ENCODE measurements around the gene CNP. TPM values are rescaled to one million over a fixed set of nuclear protein-coding genes. Genes with fewer than 3 reads are reported as not detected.
"Not testable (repeated sequence)": the region's sequence is repeated elsewhere in the genome, so short reads cannot be mapped to it uniquely, and the experiment has no call there.

Gene CNP
- total RNA-seq, 2 experiments from 2014 or later = 89.8 to 91.0 TPM

- peak within 1 kb of the TSS; percentile 97 for H3K27ac Mint-ChIP-seq
- H3K9me3 Mint-ChIP-seq = no peaks in the 10 kb centered on the region
- DNase-seq = peak; percentile 91
- H3K4me1 Mint-ChIP-seq = peaks cover 65% of the 10 kb centered on the region
- peak within 1 kb of the TSS; percentile 99 for H3K4me3 Mint-ChIP-seq
- ChIA-PET CTCF (interaction anchor here (0.7 to 4.8 kb wide), 23 partner anchors 8 to 205 kb away, joined by 3 to 70 read pairs (median 5); partner anchors contain the start of genes ACLY, CNP, DHX58 and KCNH4), POLR2A (interaction anchor here (0.6 to 12.8 kb wide), 39 partner anchors 8 to 981 kb away, joined by 3 to 237 read pairs (median 4); partner anchors contain the start of genes ACLY, CNP, DHX58 and EIF1)
- peaks cover 35% of the 10 kb centered on the region for H3K36me3 Mint-ChIP-seq (ENCODE audit: low read depth)
- no peaks in the 10 kb centered on the region for H3K27me3 Mint-ChIP-seq
Observed at GRCh38 chr17:42016941-42017865, 50.6 kb downstream of the CNP start, which contains the start of gene DNAJC7. TSS of gene DNAJC7 (minus strand) at chr17:42017439. CDS start at chr17:42017416, 23 bp downstream.

- peak overlapping the region; percentile 97 for H3K27ac Mint-ChIP-seq
- H3K36me3 Mint-ChIP-seq (ENCODE audit: low read depth) = peaks cover 38% of the 10 kb centered on the region
- no peaks in the 10 kb centered on the region for H3K9me3 Mint-ChIP-seq
- H3K4me1 Mint-ChIP-seq = peaks cover 63% of the 10 kb centered on the region
- peak overlapping the region; percentile 99 for H3K4me3 Mint-ChIP-seq
- ChIA-PET POLR2A (interaction anchor here (0.8 to 12.8 kb wide), 36 partner anchors 9 to 980 kb away, joined by 3 to 237 read pairs (median 4); partner anchors contain the start of genes ACLY, CNP, DHX58 and EIF1), CTCF (interaction anchor here (0.7 to 4.8 kb wide), 20 partner anchors 8 to 204 kb away, joined by 3 to 70 read pairs (median 4); partner anchors contain the start of genes ACLY, DHX58, KCNH4 and ODAD4)
- DNase-seq = peak; percentile 42
- H3K27me3 Mint-ChIP-seq = no peaks in the 10 kb centered on the region
Observed at GRCh38 chr17:42017866-42018200, 51.2 kb downstream of the CNP start.

GRCh38 chr17:42018339-42018738 lies 51.7 kb downstream of the CNP start:
- H3K9me3 Mint-ChIP-seq = no peaks in the 10 kb centered on the region
- peak overlapping the region; percentile 99 for H3K4me3 Mint-ChIP-seq
- peaks cover 60% of the 10 kb centered on the region for H3K4me1 Mint-ChIP-seq
- DNase-seq = no peak
- peaks cover 36% of the 10 kb centered on the region for H3K36me3 Mint-ChIP-seq (ENCODE audit: low read depth)
- H3K27ac Mint-ChIP-seq = peak overlapping the region; percentile 97
- ChIA-PET POLR2A (interaction anchor here (1.0 to 12.8 kb wide), 26 partner anchors 9 to 815 kb away, joined by 3 to 237 read pairs (median 8); partner anchors contain the start of genes ACLY, CNP, DHX58 and EIF1), CTCF (interaction anchor here (0.5 to 4.8 kb wide), 15 partner anchors 9 to 1200 kb away, joined by 3 to 70 read pairs (median 5); partner anchors contain the start of genes ACLY, DHX58 and KCNH4)
- H3K27me3 Mint-ChIP-seq = no peaks in the 10 kb centered on the region

- H3K27ac Mint-ChIP-seq = peak overlapping the region; percentile 97
- POLR2A ChIA-PET = interaction anchor here (1.4 to 12.8 kb wide), 7 partner anchors 8 to 135 kb away, joined by 3 to 237 read pairs (median 29); partner anchors contain the start of genes CNP, DHX58, KAT2A and ODAD4
- H3K27me3 Mint-ChIP-seq = no peaks in the 10 kb centered on the region
- DNase-seq = no peak
- H3K4me3 Mint-ChIP-seq = peak overlapping the region; percentile 99
- H3K9me3 Mint-ChIP-seq = no peaks in the 10 kb centered on the region
- H3K36me3 Mint-ChIP-seq (ENCODE audit: low read depth) = peaks cover 36% of the 10 kb centered on the region
- CTCF ChIA-PET = interaction anchor here (0.6 to 4.8 kb wide), 8 partner anchors 12 to 102 kb away, joined by 3 to 70 read pairs (median 6); partner anchors contain the start of genes DHX58 and KAT2A
- H3K4me1 Mint-ChIP-seq = peaks cover 56% of the 10 kb centered on the region
Observed at GRCh38 chr17:42018988-42019387, 52.4 kb downstream of the CNP start.

- no peaks in the 10 kb centered on the region for H3K27me3 Mint-ChIP-seq
- H3K36me3 Mint-ChIP-seq (ENCODE audit: low read depth) = peaks cover 39% of the 10 kb centered on the region
- peak within 1 kb of the TSS; percentile 99 for H3K4me3 Mint-ChIP-seq
- CTCF ChIA-PET = interaction anchor here (0.5 to 4.8 kb wide), 36 partner anchors 9 to 1644 kb away, joined by 3 to 70 read pairs (median 4); partner anchors contain the start of genes ACLY, CNP, DHX58 and JUP
- H3K4me1 Mint-ChIP-seq = peaks cover 59% of the 10 kb centered on the region
- H3K9me3 Mint-ChIP-seq = no peaks in the 10 kb centered on the region
- peak within 1 kb of the TSS; percentile 97 for H3K27ac Mint-ChIP-seq
- POLR2A ChIA-PET = interaction anchor here (0.6 to 12.8 kb wide), 12 partner anchors 9 to 1151 kb away, joined by 3 to 237 read pairs (median 4); partner anchors contain the start of genes CNP, DHX58, KCNH4 and NBR1
- DNase-seq = peak; percentile 95
Observed at GRCh38 chr17:42019509-42020404, 53.2 kb downstream of the CNP start, which contains the start of gene NKIRAS2. TSS of gene NKIRAS2 (plus strand) at chr17:42020090. CDS start at chr17:42021578, 1,488 bp downstream.

- H3K9me3 Mint-ChIP-seq, H3K27me3 Mint-ChIP-seq, DNase-seq, H3K27ac Mint-ChIP-seq: not testable (repeated sequence)
- CTCF ChIA-PET = interaction anchor here (0.7 to 4.8 kb wide), 19 partner anchors 8 to 1643 kb away, joined by 3 to 70 read pairs (median 4); partner anchors contain the start of genes ACLY, DHX58, JUP and ODAD4
- peaks cover 53% of the 10 kb centered on the region for H3K4me1 Mint-ChIP-seq
- H3K36me3 Mint-ChIP-seq (ENCODE audit: low read depth) = peaks cover 34% of the 10 kb centered on the region
- peak overlapping the region; percentile 84 for H3K4me3 Mint-ChIP-seq
- POLR2A ChIA-PET = interaction anchor here (0.7 to 12.8 kb wide), 12 partner anchors 8 to 330 kb away, joined by 3 to 237 read pairs (median 4); partner anchors contain the start of genes CNP, DHX58 and KCNH4
Observed at GRCh38 chr17:42020845-42021244, 54.2 kb downstream of the CNP start.

- H3K9me3 Mint-ChIP-seq = no peaks in the 10 kb centered on the region
- no peaks in the 10 kb centered on the region for H3K27me3 Mint-ChIP-seq
- ChIA-PET POLR2A (interaction anchor here (12.8 kb wide), 1 partner anchor 87 kb away, joined by 237 read pairs; the partner anchor contains the start of gene DHX58), CTCF (interaction anchor here (0.7 to 4.2 kb wide), 7 partner anchors 8 to 294 kb away, joined by 3 to 16 read pairs (median 5); partner anchors contain the start of genes CNP and KAT2A)
- peaks cover 39% of the 10 kb centered on the region for H3K4me1 Mint-ChIP-seq
- H3K4me3 Mint-ChIP-seq = no peak overlapping the region
- no peak for DNase-seq
- H3K27ac Mint-ChIP-seq = peak overlapping the region; percentile 16
- H3K36me3 Mint-ChIP-seq (ENCODE audit: low read depth) = peaks cover 21% of the 10 kb centered on the region
Observed at GRCh38 chr17:42023524-42024349, 57.1 kb downstream of the CNP start.

GRCh38 chr17:42025191-42025579 lies 58.6 kb downstream of the CNP start:
- H3K27me3 Mint-ChIP-seq = no peaks in the 10 kb centered on the region
- ChIA-PET POLR2A (interaction anchor here (0.6 to 12.8 kb wide), 6 partner anchors 9 to 92 kb away, joined by 3 to 237 read pairs (median 4); partner anchors contain the start of genes CNP and DHX58), CTCF (interaction anchor here (0.7 to 4.2 kb wide), 15 partner anchors 9 to 156 kb away, joined by 3 to 16 read pairs (median 4); partner anchors contain the start of genes DHX58, KAT2A and KCNH4)
- no peaks in the 10 kb centered on the region for H3K9me3 Mint-ChIP-seq
- H3K36me3 Mint-ChIP-seq (ENCODE audit: low read depth) = peaks cover 18% of the 10 kb centered on the region
- H3K4me1 Mint-ChIP-seq = peaks cover 30% of the 10 kb centered on the region
- H3K27ac Mint-ChIP-seq = no peak overlapping the region
- H3K4me3 Mint-ChIP-seq = no peak overlapping the region
- DNase-seq = no peak

GRCh38 chr17:42025936-42026335 lies 59.3 kb downstream of the CNP start:
- H3K4me3 Mint-ChIP-seq = no peak overlapping the region
- peaks cover 22% of the 10 kb centered on the region for H3K4me1 Mint-ChIP-seq
- POLR2A ChIA-PET = interaction anchor here (1.0 to 12.8 kb wide), 7 partner anchors 8 to 92 kb away, joined by 3 to 237 read pairs (median 5); partner anchors contain the start of genes CNP, DHX58 and DNAJC7
- no peak for DNase-seq
- CTCF ChIA-PET = interaction anchor here (0.6 to 4.2 kb wide), 13 partner anchors 8 to 380 kb away, joined by 3 to 16 read pairs (median 5); partner anchors contain the start of genes DHX58, KAT2A and KCNH4
- no peaks in the 10 kb centered on the region for H3K9me3 Mint-ChIP-seq
- no peak overlapping the region for H3K27ac Mint-ChIP-seq
- no peaks in the 10 kb centered on the region for H3K27me3 Mint-ChIP-seq
- H3K36me3 Mint-ChIP-seq (ENCODE audit: low read depth) = peaks cover 18% of the 10 kb centered on the region

GRCh38 chr17:42026857-42027589 lies 60.4 kb downstream of the CNP start:
- H3K27ac Mint-ChIP-seq = no peak overlapping the region
- no peaks in the 10 kb centered on the region for H3K27me3 Mint-ChIP-seq
- no peaks in the 10 kb centered on the region for H3K9me3 Mint-ChIP-seq
- ChIA-PET CTCF (interaction anchor here (0.6 to 4.2 kb wide), 5 partner anchors 11 to 93 kb away, joined by 3 to 16 read pairs (median 3); partner anchors contain the start of gene KAT2A), POLR2A (interaction anchor here (0.9 to 12.8 kb wide), 9 partner anchors 9 to 263 kb away, joined by 3 to 237 read pairs (median 3); partner anchors contain the start of genes DHX58 and DNAJC7)
- H3K4me3 Mint-ChIP-seq = no peak overlapping the region
- DNase-seq = no peak
- H3K4me1 Mint-ChIP-seq = peaks cover 15% of the 10 kb centered on the region
- H3K36me3 Mint-ChIP-seq (ENCODE audit: low read depth) = peaks cover 12% of the 10 kb centered on the region

All from activated CD4-positive, alpha-beta memory T cell treated with anti-CD3 and anti-CD28 coated beads, Interleukin-2, amount 10 ng/mL, durations not matched to agents 7 days and 5 days (primary cell).